HK-2 (cell line): ENCODE measurements around the gene ARL6IP6.

Experiments used
- DNase-seq: peaks from one replicate; pipeline ENCODE4 v3.0.0-alpha.2; 2018; ENCODE audit not compliant: unreplicated experiment

ARL6IP6 gene

GRCh38 chr2:152718076-152718908 lies at the start of gene ARL6IP6:
Gene ARL6IP6, plus strand, starts transcription at chr2:152718620. Its CDS starts 5 bp downstream, at chr2:152718625.
- DNase-seq: peak; percentile 93

- no peak for DNase-seq
These were observed 44.1 kb upstream of the ARL6IP6 start for GRCh38 chr2:152674334-152674733.

GRCh38 chr2:152676461-152676860 lies 42.0 kb upstream of the ARL6IP6 start:
- no peak for DNase-seq

GRCh38 chr2:152678808-152679207 lies 39.6 kb upstream of the ARL6IP6 start:
- no peak for DNase-seq

- DNase-seq: no peak
These were observed 35.8 kb upstream of the ARL6IP6 start for GRCh38 chr2:152682663-152683062.

- no peak for DNase-seq
These were observed 35.0 kb upstream of the ARL6IP6 start for GRCh38 chr2:152683400-152683799.

- no peak for DNase-seq
These were observed 32.1 kb upstream of the ARL6IP6 start for GRCh38 chr2:152686321-152686720.

- no peak for DNase-seq
These were observed 25.4 kb upstream of the ARL6IP6 start for GRCh38 chr2:152693033-152693432.

GRCh38 chr2:152694161-152694661 lies 24.2 kb upstream of the ARL6IP6 start:
- peak; percentile 57 for DNase-seq

GRCh38 chr2:152695763-152696162 lies 22.7 kb upstream of the ARL6IP6 start:
- DNase-seq: no peak

GRCh38 chr2:152696476-152696875 lies 21.9 kb upstream of the ARL6IP6 start:
- no peak for DNase-seq

- no peak for DNase-seq
These were observed 17.2 kb upstream of the ARL6IP6 start for GRCh38 chr2:152701198-152701597.

GRCh38 chr2:152706477-152707021 lies 11.9 kb upstream of the ARL6IP6 start:
- no peak for DNase-seq

GRCh38 chr2:152708742-152709141 lies 9.7 kb upstream of the ARL6IP6 start:
- no peak for DNase-seq

- no peak for DNase-seq
These were observed 7.7 kb upstream of the ARL6IP6 start for GRCh38 chr2:152710713-152711112.

- no peak for DNase-seq
These were observed 3.3 kb upstream of the ARL6IP6 start for GRCh38 chr2:152715112-152715511.

- DNase-seq: peak; percentile 38
These were observed 2.5 kb upstream of the ARL6IP6 start for GRCh38 chr2:152715854-152716428.

GRCh38 chr2:152716805-152717227 lies 1.6 kb upstream of the ARL6IP6 start:
- DNase-seq: no peak

- DNase-seq: peak; percentile 99
These were observed 968 bp upstream of the ARL6IP6 start, which contains the start of gene PRPF40A for GRCh38 chr2:152717228-152718075. Gene PRPF40A, minus strand, starts transcription at chr2:152717461. Its CDS starts 22 bp downstream, at chr2:152717439.

- no peak for DNase-seq
These were observed 657 bp downstream of the ARL6IP6 start for GRCh38 chr2:152718909-152719645.

- DNase-seq: no peak
These were observed 2.4 kb downstream of the ARL6IP6 start for GRCh38 chr2:152720794-152721193.
